IPS DF 6.9 (cell line): ENCODE data around the gene TMEM94.

Experiments
- DNase-seq: peaks from one replicate; pipeline ENCODE4 v3.0.0-alpha.2; 2013; ENCODE audit warnings: low read depth, low spot score
- H3K27ac ChIP-seq: one replicate; pipeline ENCODE4 v1.5.1; 2013; ENCODE audit warnings: low read length, control low read depth
- H3K27me3 ChIP-seq: 2 replicates; pipeline ENCODE4 v1.6.1; 2013; ENCODE audit warnings: mild to moderate bottlenecking, low read length; ENCODE audit not compliant: control insufficient read depth, insufficient read depth
- H3K36me3 ChIP-seq: 2 replicates; pipeline ENCODE4 v1.6.1; 2013; ENCODE audit warnings: low read length; ENCODE audit not compliant: control insufficient read depth, insufficient read depth
- H3K4me1 ChIP-seq: 2 replicates; pipeline ENCODE4 v1.6.1; 2013; ENCODE audit warnings: low read length; ENCODE audit not compliant: control insufficient read depth, insufficient read depth
- H3K4me3 ChIP-seq: 2 replicates; pipeline ENCODE4 v1.5.1; 2013; ENCODE audit warnings: mild to moderate bottlenecking, low read length
- H3K9me3 ChIP-seq: 2 replicates; pipeline ENCODE4 v1.6.1; 2013; ENCODE audit warnings: low read length, inconsistent platforms; ENCODE audit not compliant: control insufficient read depth, insufficient read depth
- WGBS: extraction: QIAGEN DNeasy Blood & Tissue Kit; methylation state at CpG from one replicate; pipeline ENCODE4 v1.1.7; 2013; ENCODE audit warnings: mixed read lengths, missing lambda C conversion rate; ENCODE audit not compliant: insufficient read length, insufficient coverage; 5-methylcytosine and 5-hydroxymethylcytosine counted together

Gene TMEM94

DNA sequence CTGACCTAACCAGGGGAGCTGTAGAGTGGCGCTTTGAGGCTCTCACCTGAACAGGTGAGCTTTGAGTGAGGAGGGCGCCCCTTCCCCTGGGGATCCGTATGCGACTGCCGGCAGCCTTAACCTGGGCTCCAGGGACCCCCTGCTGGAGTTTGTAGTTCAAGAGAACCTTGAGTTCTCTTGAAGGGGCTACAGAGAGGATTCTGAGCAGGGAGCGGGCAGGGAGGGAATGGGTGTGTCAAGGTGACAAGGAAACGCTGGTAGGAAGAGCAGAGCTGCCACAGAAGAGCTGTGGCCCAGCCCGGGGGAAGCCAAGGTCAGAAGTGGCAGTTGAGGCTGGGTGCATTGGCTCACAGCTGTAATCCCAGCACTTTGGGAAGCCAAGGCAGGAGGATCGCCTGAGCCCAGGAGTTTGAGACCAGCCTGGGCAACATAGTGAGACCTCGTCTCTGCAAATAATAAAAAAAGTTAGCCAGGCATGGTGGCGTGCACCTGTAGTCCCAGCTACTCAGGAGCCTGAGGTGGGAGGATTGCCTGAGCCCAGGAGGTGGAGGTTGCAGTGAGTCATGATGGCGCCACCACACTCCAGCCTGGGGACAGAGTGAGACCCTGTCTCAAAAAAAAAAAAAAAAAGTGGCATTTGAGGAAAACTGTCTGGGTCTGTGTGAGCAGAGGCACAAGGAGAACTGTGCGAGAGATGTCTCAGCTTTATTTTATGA lies 70.3 kb downstream of the TMEM94 start:
- H3K27me3 ChIP-seq: no peaks in the 10 kb centered on the region
- DNase-seq: no peak
- H3K36me3 ChIP-seq: peaks cover 8% of the 10 kb centered on the region; the same call in 1 of the 2 replicates
- no peak overlapping the region for H3K27ac ChIP-seq
- WGBS: no CpG with 5 or more reads among the region's 13 CpGs
- H3K4me1 ChIP-seq: peaks cover 3% of the 10 kb centered on the region; the same call in 1 of the 2 replicates
- no peaks in the 10 kb centered on the region for H3K9me3 ChIP-seq
- peak overlapping the region; percentile 68; the same call in 1 of the 2 replicates for H3K4me3 ChIP-seq

DNA sequence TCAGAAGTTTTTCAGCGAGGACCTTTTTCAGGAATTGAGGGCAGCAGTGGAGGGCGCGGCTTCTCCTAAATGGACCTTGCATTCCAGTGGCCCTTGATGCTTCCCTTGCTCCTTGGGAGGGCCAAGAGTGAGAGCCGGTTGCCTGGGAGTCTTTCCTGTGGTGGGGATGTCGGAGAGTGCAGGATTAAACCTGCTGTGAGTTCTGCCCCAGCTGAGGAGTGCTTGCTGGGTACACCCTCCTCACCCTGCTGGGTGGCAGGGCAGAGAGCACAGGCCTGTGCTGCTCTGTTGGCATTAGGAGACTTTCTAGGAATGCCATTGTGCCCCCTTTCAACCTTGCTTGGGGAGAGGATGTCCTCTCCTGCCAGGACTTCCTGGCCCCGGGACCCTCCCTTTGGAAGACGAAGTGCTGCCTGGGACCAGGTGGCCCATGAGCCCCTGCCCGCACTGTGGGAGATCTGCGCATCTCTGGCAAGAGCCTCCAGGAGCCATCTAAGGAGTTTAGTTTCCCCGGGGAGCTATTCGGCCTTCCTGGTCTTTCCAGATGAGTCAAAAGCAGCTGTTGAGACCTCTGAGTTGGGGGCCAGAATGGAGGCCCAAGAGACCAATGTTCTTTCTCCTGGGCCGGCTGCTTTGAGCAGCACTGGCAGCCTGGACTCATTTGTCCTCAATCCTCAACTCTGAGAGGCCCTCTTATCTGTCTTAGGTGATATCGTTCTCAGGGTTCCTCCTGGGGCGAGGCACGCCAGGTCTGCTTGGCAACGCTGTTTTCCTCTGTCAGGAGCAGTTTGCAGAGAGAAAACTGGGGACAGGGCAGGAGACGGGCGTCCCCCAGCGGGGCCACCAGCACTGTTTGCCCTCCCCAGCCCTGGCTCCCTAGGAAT lies 74.6 kb downstream of the TMEM94 start:
- Histone ChIP-seq H3K27ac (no peak overlapping the region), H3K4me3 (no peak overlapping the region), H3K36me3 (no peaks in the 10 kb centered on the region; the same call in none of the 2 replicates), H3K4me1 (peaks cover 3% of the 10 kb centered on the region; the same call in 1 of the 2 replicates), H3K27me3 (no peaks in the 10 kb centered on the region), H3K9me3 (no peaks in the 10 kb centered on the region)
- WGBS: no CpG with 5 or more reads among the region's 19 CpGs
- no peak for DNase-seq

DNA sequence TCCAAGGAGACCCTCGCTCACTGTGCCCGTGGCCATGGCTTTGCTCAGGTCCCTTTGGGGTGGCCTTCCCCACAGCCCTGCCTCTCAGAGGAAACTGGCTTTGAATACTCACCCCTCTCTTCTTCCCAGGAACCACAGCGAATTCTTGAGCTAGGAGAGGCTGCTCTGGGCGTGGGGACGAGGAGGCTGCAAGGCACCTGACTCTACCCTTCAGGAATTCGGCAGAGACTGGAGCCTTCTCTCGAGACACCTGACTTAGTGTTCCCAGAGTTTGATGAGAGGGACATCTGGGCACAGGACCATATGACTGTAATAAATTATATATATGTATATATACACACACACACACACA lies 75.3 kb downstream of the TMEM94 start:
- H3K4me1 ChIP-seq: peaks cover 3% of the 10 kb centered on the region; the same call in 1 of the 2 replicates
- H3K27me3 ChIP-seq: no peaks in the 10 kb centered on the region
- no peak overlapping the region for H3K27ac ChIP-seq
- no CpG with 5 or more reads among the region's 7 CpGs for WGBS
- no peak overlapping the region for H3K4me3 ChIP-seq
- no peak for DNase-seq
- no peaks in the 10 kb centered on the region; the same call in none of the 2 replicates for H3K36me3 ChIP-seq
- no peaks in the 10 kb centered on the region for H3K9me3 ChIP-seq

GRCh38 chr17:75535119-75535537 lies 78.7 kb downstream of the TMEM94 start:
- Histone ChIP-seq H3K27me3 (no peaks in the 10 kb centered on the region), H3K4me1 (peaks cover 3% of the 10 kb centered on the region; the same call in 1 of the 2 replicates), H3K4me3 (no peak overlapping the region), H3K27ac (no peak overlapping the region), H3K36me3 (no peaks in the 10 kb centered on the region; the same call in none of the 2 replicates), H3K9me3 (no peaks in the 10 kb centered on the region)
- no peak for DNase-seq
- WGBS: no CpG with 5 or more reads among the region's 15 CpGs

DNA sequence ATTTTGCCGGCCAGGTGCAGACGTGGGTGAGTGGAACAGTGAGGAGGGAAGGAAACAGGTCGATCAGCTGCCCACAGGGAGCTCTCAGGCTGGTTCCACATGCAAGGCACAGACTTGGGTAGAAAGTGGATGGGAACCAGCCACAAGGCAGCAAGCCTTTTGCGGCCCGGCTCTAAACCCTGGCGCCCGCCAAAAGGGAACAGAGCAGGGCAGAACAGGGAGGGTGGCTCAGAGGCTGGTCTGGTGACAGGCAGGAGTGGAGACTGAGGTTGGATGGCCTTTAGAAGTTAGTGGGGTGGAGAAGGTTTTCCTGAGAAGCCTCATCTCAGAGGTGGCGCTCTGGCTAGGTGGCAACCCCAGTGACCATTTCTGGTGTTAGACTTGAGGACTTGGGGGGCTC lies 79.4 kb downstream of the TMEM94 start:
- no peak overlapping the region for H3K27ac ChIP-seq
- no peak overlapping the region for H3K4me3 ChIP-seq
- no peaks in the 10 kb centered on the region for H3K9me3 ChIP-seq
- peaks cover 2% of the 10 kb centered on the region; the same call in 1 of the 2 replicates for H3K4me1 ChIP-seq
- no CpG with 5 or more reads among the region's 8 CpGs for WGBS
- no peaks in the 10 kb centered on the region for H3K27me3 ChIP-seq
- DNase-seq: no peak
- H3K36me3 ChIP-seq: no peaks in the 10 kb centered on the region; the same call in none of the 2 replicates

DNA sequence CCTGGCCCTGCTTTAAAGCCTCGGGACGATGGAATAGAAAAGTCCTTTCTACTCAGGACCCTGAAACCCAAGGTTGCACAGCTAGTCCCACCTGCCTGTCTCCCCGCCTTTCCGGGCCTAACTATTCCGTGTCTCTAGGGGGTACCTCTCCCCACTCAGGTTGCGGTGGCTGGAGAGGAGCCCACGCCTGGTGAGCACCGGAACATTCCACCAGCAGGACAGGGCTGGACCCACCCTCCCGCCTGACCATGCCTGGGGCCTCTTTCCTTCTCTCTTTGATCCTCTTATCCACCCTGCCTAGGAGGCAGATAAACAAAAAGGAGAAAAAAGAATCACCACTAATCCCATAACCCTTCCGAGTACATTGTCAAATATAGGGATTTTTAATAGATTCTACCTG lies 79.9 kb downstream of the TMEM94 start:
- Histone ChIP-seq H3K9me3 (no peaks in the 10 kb centered on the region), H3K27me3 (no peaks in the 10 kb centered on the region), H3K4me3 (no peak overlapping the region), H3K4me1 (no peaks in the 10 kb centered on the region), H3K27ac (no peak overlapping the region), H3K36me3 (no peaks in the 10 kb centered on the region; the same call in 1 of the 2 replicates)
- no CpG with 5 or more reads among the region's 10 CpGs for WGBS
- DNase-seq: no peak

GRCh38 chr17:75539967-75540729 lies 83.7 kb downstream of the TMEM94 start:
- no peaks in the 10 kb centered on the region for H3K9me3 ChIP-seq
- H3K27me3 ChIP-seq: no peaks in the 10 kb centered on the region
- H3K4me3 ChIP-seq: no peak overlapping the region
- H3K27ac ChIP-seq: no peak overlapping the region
- DNase-seq: no peak
- 0 out of 2 replicates have a peak, but pooled peaks cover 1% of the 10 kb centered on the region for H3K4me1 ChIP-seq
- H3K36me3 ChIP-seq: no peaks in the 10 kb centered on the region
- no CpG with 5 or more reads among the region's 13 CpGs for WGBS

- Histone ChIP-seq H3K27ac (no peak overlapping the region), H3K4me3 (no peak overlapping the region)
- no peak for DNase-seq
Observed at GRCh38 chr17:75540923-75541503, 84.6 kb downstream of the TMEM94 start.

DNA sequence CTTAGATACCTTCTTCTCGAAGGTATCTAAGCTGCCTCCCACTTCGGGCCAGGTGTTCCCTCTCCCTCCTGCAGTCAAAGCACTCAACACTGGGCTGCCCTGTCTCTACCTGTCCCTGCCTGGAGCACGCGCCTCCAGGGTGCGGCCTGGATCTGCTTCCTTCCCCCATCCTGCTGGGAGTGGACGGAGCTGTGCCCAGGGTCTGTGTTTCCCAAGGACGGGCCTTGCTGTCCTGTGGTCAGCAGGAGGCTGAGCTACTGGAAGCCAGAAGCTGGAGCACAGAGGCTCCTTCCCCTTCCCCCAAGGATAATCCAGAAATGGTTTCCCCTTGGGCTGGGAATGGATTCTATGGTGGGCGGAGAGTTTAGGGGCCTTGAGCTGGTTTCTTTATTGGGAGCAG lies 85.8 kb downstream of the TMEM94 start:
- no CpG with 5 or more reads among the region's 8 CpGs for WGBS
- H3K4me1 ChIP-seq: 0 out of 2 replicates have a peak, but pooled peaks cover 1% of the 10 kb centered on the region

More at GRCh38 chr17:75540923-75541503, 84.6 kb downstream of the TMEM94 start:
- no peaks in the 10 kb centered on the region for H3K9me3 ChIP-seq
- H3K36me3 ChIP-seq: no peaks in the 10 kb centered on the region
- 0 out of 2 replicates have a peak, but pooled peaks cover 1% of the 10 kb centered on the region for H3K4me1 ChIP-seq
- WGBS: no CpG with 5 or more reads among the region's 4 CpGs
- H3K27me3 ChIP-seq: no peaks in the 10 kb centered on the region

More for the DNA sequence above, 85.8 kb downstream of the TMEM94 start:
- no peak for DNase-seq
- no peaks in the 10 kb centered on the region for H3K9me3 ChIP-seq
- no peaks in the 10 kb centered on the region for H3K27me3 ChIP-seq
- H3K4me3 ChIP-seq: no peak overlapping the region
- no peaks in the 10 kb centered on the region for H3K36me3 ChIP-seq
- H3K27ac ChIP-seq: no peak overlapping the region
